ENCODE measurements around the gene CSNK1G1.

CSNK1G1 gene

DNA sequence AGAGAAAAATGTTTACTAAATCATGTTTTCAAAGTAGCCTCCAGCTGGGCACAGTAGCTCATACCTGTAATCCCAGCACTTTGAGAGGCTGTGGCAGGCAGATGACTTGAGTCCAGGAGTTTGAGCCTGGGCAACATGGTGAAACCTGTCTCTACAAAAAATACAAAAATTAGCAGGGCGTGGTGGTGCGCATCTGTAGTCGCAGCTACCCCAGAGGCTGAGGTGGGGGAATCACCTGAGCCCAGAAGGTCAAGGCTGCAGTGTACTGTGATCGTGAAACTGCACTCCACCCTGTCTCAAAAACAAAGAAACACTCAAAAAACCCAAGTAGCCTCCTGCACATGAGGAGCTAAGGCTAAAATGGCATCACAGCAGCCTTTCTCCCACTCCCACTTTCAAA, 191.5 kb downstream of the CSNK1G1 start:
- no peak for DNase-seq
- in situ Hi-C loops (cut with HindIII; ENCODE audit: low pct_ligation_motif_present, low pct_unique_long_range_greater_than_20kb, low sequenced_read_pairs) = no loop called here

GRCh38 chr15:64163659-64164362, 192.2 kb downstream of the CSNK1G1 start:
- no peak for DNase-seq
- in situ Hi-C loops (cut with HindIII; ENCODE audit: low pct_ligation_motif_present, low pct_unique_long_range_greater_than_20kb, low sequenced_read_pairs) = no loop called here

DNA sequence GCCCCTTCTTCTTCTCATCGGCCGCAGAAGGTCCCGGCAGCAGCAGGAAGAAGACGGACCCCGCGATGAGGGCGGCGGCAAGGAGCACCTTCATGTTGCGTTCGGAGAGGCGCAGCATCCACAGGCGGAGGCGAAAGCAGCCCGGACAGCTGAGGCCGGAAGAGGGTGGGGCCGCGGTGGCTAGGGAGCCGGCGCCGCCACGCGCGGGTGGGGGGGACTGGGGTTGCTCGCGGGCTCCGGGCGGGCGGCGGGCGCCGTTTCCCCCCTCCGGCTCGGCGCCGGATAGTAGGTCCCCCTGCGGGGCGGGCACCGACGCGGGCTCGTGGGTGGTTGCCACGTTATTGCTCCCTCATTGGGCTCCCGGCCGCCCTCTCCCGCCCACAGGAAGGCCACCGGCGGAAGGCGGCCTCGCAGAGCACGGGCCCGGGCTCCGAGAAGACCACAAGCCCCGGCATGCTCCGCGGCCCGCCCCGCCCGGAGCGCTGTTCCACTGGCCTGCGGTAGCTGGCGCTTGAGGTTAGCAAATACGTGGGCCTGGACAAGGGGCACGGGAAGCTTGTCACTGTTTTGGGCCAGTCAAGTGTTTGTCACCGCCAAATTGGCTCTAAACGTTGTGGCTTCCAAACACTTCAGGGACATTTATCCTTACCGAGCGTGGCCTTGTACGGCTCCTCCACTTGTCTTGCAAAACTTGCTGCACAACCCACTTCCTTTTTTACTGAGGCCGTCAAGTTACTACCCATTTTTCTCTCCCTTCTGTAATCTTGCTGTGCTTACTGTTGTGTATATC, 192.9 kb downstream of the CSNK1G1 start, which contains the start of gene PPIB:
Gene PPIB, minus strand, starts transcription at position 154 of the 790 bp plus-strand sequence. Its CDS starts 36 bp downstream, at position 118.
- peak; percentile 93 for DNase-seq
- in situ Hi-C loops (cut with HindIII; ENCODE audit: low pct_ligation_motif_present, low pct_unique_long_range_greater_than_20kb, low sequenced_read_pairs) = no loop called here

- in situ Hi-C loops (cut with HindIII; ENCODE audit: low pct_ligation_motif_present, low pct_unique_long_range_greater_than_20kb, low sequenced_read_pairs) = no loop called here
- no peak for DNase-seq
These were observed 193.5 kb downstream of the CSNK1G1 start for GRCh38 chr15:64162478-64162868.

GRCh38 chr15:64161688-64162477, 194.1 kb downstream of the CSNK1G1 start:
- in situ Hi-C loops (cut with HindIII; ENCODE audit: low pct_ligation_motif_present, low pct_unique_long_range_greater_than_20kb, low sequenced_read_pairs) = no loop called here
- no peak for DNase-seq

GRCh38 chr15:64158363-64159134, 197.4 kb downstream of the CSNK1G1 start:
- DNase-seq = no peak
- in situ Hi-C loops (cut with HindIII; ENCODE audit: low pct_ligation_motif_present, low pct_unique_long_range_greater_than_20kb, low sequenced_read_pairs) = no loop called here

DNA sequence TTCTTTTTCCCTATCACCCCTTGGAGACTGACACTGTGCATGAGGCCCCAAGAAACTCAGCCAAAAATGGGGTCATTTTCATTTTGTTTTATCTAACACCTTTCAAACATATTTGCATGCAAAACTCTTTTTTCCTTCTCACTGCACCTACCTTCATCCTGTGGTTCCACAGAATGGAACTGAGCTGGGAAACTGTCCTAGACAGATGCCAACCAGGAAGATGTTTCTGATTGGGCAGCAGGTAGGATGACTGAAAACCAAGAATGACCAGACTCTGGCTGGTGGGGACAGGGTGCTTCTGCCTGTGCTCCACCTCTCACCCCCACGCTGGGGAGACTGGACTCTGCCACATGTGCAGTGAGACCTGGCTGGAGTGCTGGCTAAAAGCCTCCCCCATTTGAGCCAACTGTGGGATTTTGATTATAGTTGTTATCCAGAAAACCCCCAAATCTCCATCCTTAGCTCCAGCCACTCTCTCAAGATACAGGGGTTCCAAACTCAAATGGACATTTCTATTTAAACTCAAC, 198.3 kb downstream of the CSNK1G1 start:
- in situ Hi-C loops (cut with HindIII; ENCODE audit: low pct_ligation_motif_present, low pct_unique_long_range_greater_than_20kb, low sequenced_read_pairs) = no loop called here
- DNase-seq = no peak

DNA sequence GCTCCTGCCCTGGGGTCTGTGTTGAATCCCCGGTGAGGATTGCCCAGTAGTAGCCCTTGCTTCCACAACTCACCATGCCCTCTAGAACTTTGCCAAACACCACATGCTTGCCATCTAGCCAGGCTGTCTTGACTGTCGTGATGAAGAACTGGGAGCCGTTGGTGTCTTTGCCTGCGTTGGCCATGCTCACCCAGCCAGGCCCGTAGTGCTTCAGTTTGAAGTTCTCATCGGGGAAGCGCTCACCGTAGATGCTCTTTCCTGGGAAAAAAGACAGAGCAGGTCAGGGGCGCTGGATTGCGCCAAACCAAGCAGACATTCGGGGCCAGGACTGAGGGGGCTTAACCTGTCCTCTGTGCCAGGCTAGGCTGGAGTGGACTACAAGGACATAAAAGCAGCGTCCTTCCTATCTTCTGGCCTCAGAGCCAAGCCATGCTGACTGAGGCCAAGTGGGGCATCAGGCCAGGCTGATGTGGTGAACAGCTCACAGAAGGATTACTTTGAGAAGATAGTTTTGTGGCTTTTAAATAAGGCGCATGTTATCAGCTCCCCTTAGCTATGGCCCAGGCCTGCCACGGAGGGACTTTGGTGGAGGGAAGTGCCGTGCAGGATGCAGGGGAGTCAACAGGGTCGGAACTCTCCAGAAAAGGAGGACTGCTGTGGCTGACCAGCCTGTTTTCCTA, 199.2 kb downstream of the CSNK1G1 start:
- DNase-seq = no peak
- in situ Hi-C loops (cut with HindIII; ENCODE audit: low pct_ligation_motif_present, low pct_unique_long_range_greater_than_20kb, low sequenced_read_pairs) = no loop called here

DNA sequence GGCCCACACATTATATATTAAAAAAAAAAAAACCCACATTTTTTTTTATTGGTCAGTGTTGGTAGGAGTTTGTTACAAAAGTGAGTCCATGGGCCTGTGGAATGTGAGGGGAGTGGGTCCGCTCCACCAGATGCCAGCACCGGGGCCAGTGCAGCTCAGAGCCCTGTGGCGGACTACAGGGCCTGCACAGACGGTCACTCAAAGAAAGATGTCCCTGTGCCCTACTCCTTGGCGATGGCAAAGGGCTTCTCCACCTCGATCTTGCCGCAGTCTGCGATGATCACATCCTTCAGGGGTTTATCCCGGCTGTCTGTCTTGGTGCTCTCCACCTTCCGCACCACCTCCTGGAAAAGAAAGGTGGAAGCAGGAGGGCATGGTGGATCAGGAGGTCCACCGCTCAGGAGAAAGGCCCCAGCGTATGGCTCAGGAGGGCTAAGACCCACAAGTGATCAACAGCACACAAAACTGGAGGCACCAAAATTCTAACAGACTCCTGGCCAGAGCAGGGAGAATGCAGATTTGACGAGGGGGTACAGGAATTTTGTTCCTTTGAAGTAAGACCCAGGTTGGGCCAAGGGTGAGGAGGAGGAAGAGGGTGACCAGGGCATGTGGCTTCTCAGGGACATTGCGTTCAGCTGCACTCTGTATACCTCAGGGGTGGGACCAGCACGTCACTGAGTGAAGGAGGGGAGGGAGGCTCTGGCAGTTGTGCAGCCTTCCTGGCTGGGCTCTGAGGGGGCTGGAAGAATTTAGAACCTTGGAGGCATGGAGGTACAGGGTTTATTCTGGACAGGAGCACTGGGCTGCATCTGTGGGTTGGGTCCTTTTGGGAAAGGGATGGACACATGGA, 199.9 kb downstream of the CSNK1G1 start:
- in situ Hi-C loops (cut with HindIII; ENCODE audit: low pct_ligation_motif_present, low pct_unique_long_range_greater_than_20kb, low sequenced_read_pairs) = no loop called here
- DNase-seq = no peak

GRCh38 chr15:64153480-64154367, 202.2 kb downstream of the CSNK1G1 start:
- peak; percentile 78 for DNase-seq
- in situ Hi-C loops (cut with HindIII; ENCODE audit: low pct_ligation_motif_present, low pct_unique_long_range_greater_than_20kb, low sequenced_read_pairs) = no loop called here

- DNase-seq = no peak
- in situ Hi-C loops (cut with HindIII; ENCODE audit: low pct_ligation_motif_present, low pct_unique_long_range_greater_than_20kb, low sequenced_read_pairs) = no loop called here
These were observed 203.2 kb downstream of the CSNK1G1 start for GRCh38 chr15:64152507-64153387.

- in situ Hi-C loops (cut with HindIII; ENCODE audit: low pct_ligation_motif_present, low pct_unique_long_range_greater_than_20kb, low sequenced_read_pairs) = no loop called here
- no peak for DNase-seq
These were observed 204.1 kb downstream of the CSNK1G1 start, which contains the start of gene SNX22 for GRCh38 chr15:64151727-64152506. SNX22 (plus strand) TSS chr15:64151731; CDS start chr15:64151776, 45 bp downstream.

DNA sequence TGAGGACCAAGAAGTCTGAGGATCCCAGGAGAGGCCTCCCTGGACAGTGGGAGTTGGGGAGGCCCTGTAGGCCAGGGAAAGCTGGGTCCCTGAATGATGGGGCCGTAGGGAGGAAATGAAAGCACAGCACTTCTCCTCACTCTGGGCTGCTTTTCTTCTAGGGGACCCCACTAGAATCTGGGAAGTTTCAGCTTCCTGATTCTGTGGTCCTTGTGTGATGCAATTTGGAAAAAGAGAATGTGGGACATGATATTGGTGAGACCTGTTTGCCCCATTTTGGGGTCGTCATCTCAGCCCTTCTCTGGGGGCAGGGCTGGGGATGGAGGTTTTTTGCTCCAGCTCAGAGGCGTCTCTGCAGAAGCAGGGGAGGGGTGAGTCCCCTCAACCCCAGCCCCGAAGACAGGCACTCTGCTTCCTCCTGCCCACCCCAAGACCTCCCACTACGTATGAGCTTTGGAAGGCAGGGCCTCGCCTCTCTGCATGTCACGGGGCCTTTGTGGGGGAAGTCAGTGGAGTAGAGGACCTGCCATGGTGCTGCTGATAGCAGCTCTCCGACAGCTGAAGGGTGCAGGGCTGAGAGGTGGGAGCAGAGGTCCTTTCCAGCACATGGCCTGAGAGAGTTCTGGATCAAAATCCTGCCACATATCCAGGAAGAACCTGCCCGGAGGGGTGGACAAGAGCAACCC, 205.9 kb downstream of the CSNK1G1 start:
- in situ Hi-C loops (cut with HindIII; ENCODE audit: low pct_ligation_motif_present, low pct_unique_long_range_greater_than_20kb, low sequenced_read_pairs) = no loop called here
- DNase-seq = no peak

DNA sequence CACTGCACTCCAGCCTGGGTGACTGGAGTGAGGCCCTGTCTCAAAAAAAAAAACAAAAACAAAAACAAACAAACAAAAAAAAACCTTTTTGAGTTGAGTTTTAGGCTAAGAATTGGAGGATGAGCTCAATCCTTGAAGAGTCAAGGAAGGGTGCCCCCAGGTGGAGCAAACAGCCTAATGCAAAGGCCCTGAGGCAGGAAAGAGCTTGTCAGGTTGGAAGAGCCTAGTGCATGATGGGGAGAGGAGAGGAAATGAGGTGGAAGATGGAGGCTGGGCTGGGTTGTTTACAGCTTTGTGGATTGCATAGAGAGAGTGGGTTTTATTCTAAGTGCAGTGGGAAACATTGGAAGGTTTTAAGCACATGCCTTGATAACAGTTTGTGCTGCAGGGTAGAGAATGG, 206.5 kb downstream of the CSNK1G1 start:
- in situ Hi-C loops (cut with HindIII; ENCODE audit: low pct_ligation_motif_present, low pct_unique_long_range_greater_than_20kb, low sequenced_read_pairs) = no loop called here
- no peak for DNase-seq
